WTC11 (cell line): ENCODE data around the gene CDH13. TPM values are rescaled to one million over a fixed set of nuclear protein-coding genes. Genes with fewer than 3 reads are reported as not detected.

Experiments used
- ATAC-seq: fragments of 200-7000 bp; cut with Tn5 transposase; 2 replicates; pipeline ENCODE4 v1.10.0; 2021; ENCODE audit warnings: mild to moderate bottlenecking, moderate library complexity
- CTCF ChIA-PET: fragments of 300-600 bp; sonication (Branson Sonifier 250); formaldehyde crosslinking; loops from one replicate; lab custom pipeline; 2021; ENCODE audit warnings: antibody characterized with exemption; lab: Charles Lee
- POLR2A ChIA-PET: fragments of 350-600 bp; sonication (Branson Sonifier 250); formaldehyde crosslinking; loops from one replicate; lab custom pipeline; 2021; ENCODE audit warnings: antibody characterized with exemption; lab: Charles Lee
- DNase-seq: peaks from one replicate; pipeline ENCODE4 v3.0.0; 2021; ENCODE audit warnings: low spot score
- H3K27ac Mint-ChIP-seq: 2 replicates; pipeline ENCODE4 v1.8.0; 2021; ENCODE audit warnings: mixed read lengths
- H3K27me3 Mint-ChIP-seq: 2 replicates; pipeline ENCODE4 v1.8.0; 2021; ENCODE audit warnings: low read depth, mild to moderate bottlenecking, moderate library complexity, mixed read lengths
- H3K36me3 Mint-ChIP-seq: 2 replicates; pipeline ENCODE4 v1.8.0; 2021; ENCODE audit warnings: mixed read lengths
- H3K4me1 Mint-ChIP-seq: 2 replicates; pipeline ENCODE4 v1.8.0; 2022; ENCODE audit warnings: mixed read lengths
- H3K4me3 Mint-ChIP-seq: 2 replicates; pipeline ENCODE4 v1.8.0; 2021; ENCODE audit warnings: mild to moderate bottlenecking, moderate library complexity, mixed read lengths
- H3K9me3 Mint-ChIP-seq: 2 replicates; pipeline ENCODE4 v1.8.0; 2021; ENCODE audit warnings: mixed read lengths
- ATF1 ChIP-seq: sonication (generic); formaldehyde crosslinking; IDR thresholded peaks from 2 replicates; pipeline ENCODE4 v1.8.1; 2023; ENCODE audit warnings: mild to moderate bottlenecking, moderate library complexity, missing genetic modification reagents
- ATF3 ChIP-seq: sonication (generic); formaldehyde crosslinking; conservative IDR thresholded peaks from 2 replicates; pipeline ENCODE4 v1.8.1; 2022; ENCODE audit warnings: mild to moderate bottlenecking, missing genetic modification reagents
- CREB1 ChIP-seq: sonication (generic); formaldehyde crosslinking; IDR thresholded peaks from 2 replicates; pipeline ENCODE4 v1.8.0; 2023; ENCODE audit warnings: mild to moderate bottlenecking, missing genetic modification reagents
- CREM ChIP-seq: sonication (generic); formaldehyde crosslinking; IDR thresholded peaks from 2 replicates; pipeline ENCODE4 v1.8.1; 2022; ENCODE audit warnings: mild to moderate bottlenecking, missing genetic modification reagents, moderate library complexity
- E2F4 ChIP-seq: sonication (generic); formaldehyde crosslinking; IDR thresholded peaks from 2 replicates; pipeline ENCODE4 v1.8.1; 2022; ENCODE audit warnings: low read depth, mild to moderate bottlenecking, moderate library complexity, missing genetic modification reagents, borderline replicate concordance
- ELF4 ChIP-seq: sonication (generic); formaldehyde crosslinking; IDR thresholded peaks from 2 replicates; pipeline ENCODE4 v1.8.1; 2022; ENCODE audit warnings: low read depth, mild to moderate bottlenecking, moderate library complexity, missing genetic modification reagents
- ERG ChIP-seq: fragments of 250-450 bp; sonication (Bioruptor Pico); IDR thresholded peaks from 2 replicates; pipeline ENCODE4 v1.8.0; 2021; ENCODE audit warnings: mild to moderate bottlenecking
- ETV6 ChIP-seq: sonication (generic); formaldehyde crosslinking; IDR thresholded peaks from 2 replicates; pipeline ENCODE4 v1.8.1; 2022; ENCODE audit warnings: mild to moderate bottlenecking, missing genetic modification reagents
- FOXK1 ChIP-seq: sonication (generic); formaldehyde crosslinking; IDR thresholded peaks from 2 replicates; pipeline ENCODE4 v1.8.0; 2022; ENCODE audit warnings: mild to moderate bottlenecking, moderate library complexity, missing genetic modification reagents
- GTF2I ChIP-seq: fragments of 250-450 bp; sonication (Bioruptor Pico); conservative IDR thresholded peaks from 2 replicates; pipeline ENCODE4 v1.4.0; 2021; ENCODE audit warnings: mild to moderate bottlenecking
- HMGA2 ChIP-seq: fragments of 250-450 bp; sonication (Bioruptor Pico); IDR thresholded peaks from 2 replicates; pipeline ENCODE4 v1.4.0; 2021; ENCODE audit warnings: mild to moderate bottlenecking, moderate library complexity
- JUN ChIP-seq: sonication (generic); formaldehyde crosslinking; IDR thresholded peaks from 2 replicates; pipeline ENCODE4 v1.8.0; 2023; ENCODE audit warnings: mild to moderate bottlenecking, missing genetic modification reagents
- MYBL2 ChIP-seq: sonication (generic); formaldehyde crosslinking; IDR thresholded peaks from 2 replicates; pipeline ENCODE4 v1.8.1; 2023; ENCODE audit warnings: mild to moderate bottlenecking, moderate library complexity, missing genetic modification reagents
- NFE2L1 ChIP-seq: sonication (generic); formaldehyde crosslinking; IDR thresholded peaks from 2 replicates; pipeline ENCODE4 v1.8.1; 2023; ENCODE audit warnings: missing genetic modification reagents
- NR2C2 ChIP-seq: sonication (generic); formaldehyde crosslinking; IDR thresholded peaks from 2 replicates; pipeline ENCODE4 v1.8.0; 2022; ENCODE audit warnings: mild to moderate bottlenecking, missing genetic modification reagents
- PRRX2 ChIP-seq: fragments of 250-450 bp; sonication (Bioruptor Pico); IDR thresholded peaks from 2 replicates; pipeline ENCODE4 v1.8.0; 2021; ENCODE audit warnings: mild to moderate bottlenecking
- RELA ChIP-seq: sonication (generic); formaldehyde crosslinking; IDR thresholded peaks from 2 replicates; pipeline ENCODE4 v1.8.1; 2022; ENCODE audit warnings: missing genetic modification reagents, mild to moderate bottlenecking, borderline replicate concordance
- SOX15 ChIP-seq: fragments of 250-450 bp; sonication (Bioruptor Pico); IDR thresholded peaks from 2 replicates; pipeline ENCODE4 v1.9.0; 2021; ENCODE audit warnings: mild to moderate bottlenecking
- TEAD4 ChIP-seq: sonication (generic); formaldehyde crosslinking; IDR thresholded peaks from 2 replicates; pipeline ENCODE4 v1.8.0; 2022; ENCODE audit warnings: mild to moderate bottlenecking, missing genetic modification reagents
- TP53 ChIP-seq: sonication (generic); formaldehyde crosslinking; IDR thresholded peaks from 2 replicates; pipeline ENCODE4 v1.8.1; 2023; ENCODE audit warnings: mild to moderate bottlenecking, missing genetic modification reagents
- ZBTB43 ChIP-seq: sonication (generic); formaldehyde crosslinking; IDR thresholded peaks from 2 replicates; pipeline ENCODE4 v1.8.1; 2023; ENCODE audit warnings: mild to moderate bottlenecking, missing genetic modification reagents
- ZMAT4 ChIP-seq: fragments of 250-450 bp; sonication (Bioruptor Pico); IDR thresholded peaks from 2 replicates; pipeline ENCODE4 v1.9.0; 2021; ENCODE audit warnings: mild to moderate bottlenecking
- ZNF232 ChIP-seq: sonication (generic); formaldehyde crosslinking; IDR thresholded peaks from 2 replicates; pipeline ENCODE4 v1.8.0; 2022; ENCODE audit warnings: mild to moderate bottlenecking, missing genetic modification reagents
- ZNF263 ChIP-seq: sonication (generic); formaldehyde crosslinking; IDR thresholded peaks from 2 replicates; pipeline ENCODE4 v1.8.1; 2022; ENCODE audit warnings: low read depth, mild to moderate bottlenecking, moderate library complexity, missing genetic modification reagents
- ZNF416 ChIP-seq: fragments of 250-450 bp; sonication (Bioruptor Pico); IDR thresholded peaks from 2 replicates; pipeline ENCODE4 v1.9.0; 2021; ENCODE audit warnings: mild to moderate bottlenecking, inconsistent platforms
- ZSCAN18 ChIP-seq: fragments of 250-450 bp; sonication (Bioruptor Pico); IDR thresholded peaks from 2 replicates; pipeline ENCODE4 v2.1.2; 2022; ENCODE audit warnings: mild to moderate bottlenecking, moderate library complexity
- total RNA-seq: library from RNA; stranded (reverse); gene quantifications from 3 replicates; pipeline ENCODE4 v1.2.3, GENCODE V29; 2021

The CDH13 gene
- total RNA-seq, 1 experiment from 2014 or later = 0.81 TPM

GRCh38 chr16:82628088-82628423 lies 1.3 kb downstream of the CDH13 start:
- peaks cover 61% of the 10 kb centered on the region for H3K27me3 Mint-ChIP-seq
- ATAC-seq (peak; percentile 4), DNase-seq (no peak)

GRCh38 chr16:82628711-82629110 lies 1.9 kb downstream of the CDH13 start:
- Mint-ChIP-seq H3K4me3 (peak overlapping the region; percentile 63), H3K4me1 (peaks cover 30% of the 10 kb centered on the region), H3K9me3 (peaks cover 5% of the 10 kb centered on the region), H3K27ac (no peak overlapping the region), H3K27me3 (peaks cover 61% of the 10 kb centered on the region), H3K36me3 (no peaks in the 10 kb centered on the region)
- TF ChIP-seq ATF1 (CRISPR knock-in tag) = no peak
- no peak for TF ChIP-seq RELA (CRISPR knock-in tag)
- TF ChIP-seq ATF3 (CRISPR knock-in tag) = no peak
- TF ChIP-seq MYBL2 (CRISPR knock-in tag) = no peak
- TF ChIP-seq ZBTB43 = no peak
- no peak for TF ChIP-seq NFE2L1 (CRISPR knock-in tag)
- TF ChIP-seq ZNF263 = no peak
- TF ChIP-seq PRRX2 (CRISPR knock-in tag) = no peak
- no peak for TF ChIP-seq GTF2I (CRISPR knock-in tag)
- TF ChIP-seq ZSCAN18 (CRISPR knock-in tag) = no peak
- TF ChIP-seq NR2C2 (CRISPR knock-in tag) = no peak
- no peak for TF ChIP-seq E2F4 (CRISPR knock-in tag)
- ATAC-seq (no peak), DNase-seq (no peak)
- POLR2A ChIA-PET = no interaction called here
- CTCF ChIA-PET = interaction anchor here (4.1 kb wide), 1 partner anchor 172 kb away, joined by 19 read pairs; no protein-coding TSS in a partner anchor

More at GRCh38 chr16:82628088-82628423, 1.3 kb downstream of the CDH13 start:
- TF ChIP-seq NR2C2 (CRISPR knock-in tag) = no peak
- TF ChIP-seq ZNF416 (CRISPR knock-in tag) = no peak
- TF ChIP-seq CREB1 (CRISPR knock-in tag) = no peak
- no peak for TF ChIP-seq ZMAT4
- TF ChIP-seq TEAD4 (CRISPR knock-in tag) = no peak
- TF ChIP-seq HMGA2 (CRISPR knock-in tag) = no peak
- TF ChIP-seq CREM (CRISPR knock-in tag) = no peak
- no peak for TF ChIP-seq ETV6 (CRISPR knock-in tag)
- no peak for TF ChIP-seq JUN (CRISPR knock-in tag)
- TF ChIP-seq NFE2L1 (CRISPR knock-in tag) = no peak
- no peak for TF ChIP-seq FOXK1 (CRISPR knock-in tag)
- TF ChIP-seq ELF4 (CRISPR knock-in tag) = no peak
- no peak for TF ChIP-seq TP53
- no peak for TF ChIP-seq ERG (CRISPR knock-in tag)
- no peak for TF ChIP-seq SOX15 (CRISPR knock-in tag)
- no peak for TF ChIP-seq ZNF232 (CRISPR knock-in tag)
- TF ChIP-seq MYBL2 (CRISPR knock-in tag) = no peak
- TF ChIP-seq ATF3 (CRISPR knock-in tag) = no peak
- Mint-ChIP-seq H3K4me3 (peak overlapping the region; percentile 63), H3K9me3 (peaks cover 5% of the 10 kb centered on the region), H3K4me1 (peaks cover 30% of the 10 kb centered on the region), H3K36me3 (no peaks in the 10 kb centered on the region), H3K27ac (no peak overlapping the region)
- ChIA-PET CTCF (interaction anchor here (0.6 to 1.2 kb wide), 3 partner anchors 11 to 45 kb away, joined by 3 to 5 read pairs (median 5); no protein-coding TSS in a partner anchor), POLR2A (no interaction called here)
